Heart right ventricle (tissue), 16 donors: ENCODE data around the gene FARP1. TPM values are rescaled to one million over a fixed set of nuclear protein-coding genes. Genes with fewer than 3 reads are reported as not detected.

Experiments used
- ATAC-seq, 8 donors: fragments of 200-7000 bp; cut with Tn5 transposase; one replicate each; pipeline ENCODE4 v1.9.1; 2020; ENCODE audit warnings: mild to moderate bottlenecking in 8 of 8, moderate library complexity in 8 of 8, moderate number of reproducible peaks in 1 of 8
- DNase-seq, 2 donors: peaks; one replicate each; pipeline ENCODE4 v3.0.0-alpha.2; 2020
- H3K27ac ChIP-seq, 10 donors: fragments of 200-600 bp; sonication (generic) in 2 of 10; one replicate each; pipeline versions ENCODE4 v1.5.0 to v1.8.0; 2020 to 2022; ENCODE audit warnings: mild to moderate bottlenecking in 3 of 10
- H3K27me3 ChIP-seq, 7 donors: fragments of 200-600 bp; one replicate each; pipeline ENCODE4 v1.8.0; 2021 to 2022; ENCODE audit warnings: mild to moderate bottlenecking in 2 of 7
- H3K36me3 ChIP-seq, 9 donors: fragments of 200-600 bp; sonication (generic) in 1 of 9; one replicate each; pipeline versions ENCODE4 v1.5.0 to v1.8.0; 2020 to 2022; ENCODE audit warnings: mild to moderate bottlenecking in 2 of 9
- H3K4me1 ChIP-seq, 9 donors: fragments of 200-600 bp; sonication (generic) in 1 of 9; one replicate each; pipeline versions ENCODE4 v1.5.0 to v1.8.0; 2020 to 2022; ENCODE audit warnings: mild to moderate bottlenecking in 4 of 9
- H3K4me3 ChIP-seq, 10 donors: fragments of 200-600 bp; sonication (generic) in 2 of 10; one replicate each; pipeline versions ENCODE4 v1.5.0 to v1.8.0; 2020 to 2022; ENCODE audit warnings: mild to moderate bottlenecking in 7 of 10, moderate library complexity in 2 of 10
- H3K9me3 ChIP-seq, 11 donors: fragments of 200-600 bp in 10 of 11; sonication (generic) in 2 of 11; one replicate each; pipeline versions ENCODE4 v1.5.0 to v1.8.0; 2013 to 2022; ENCODE audit warnings: mild to moderate bottlenecking in 2 of 11, control low read depth in 1 of 11, moderate library complexity in 1 of 11
- WGBS, 2 donors: extraction: QIAGEN DNeasy Blood & Tissue Kit; methylation state at CpG; one replicate each; pipeline ENCODE4 v1.1.7; 2013; ENCODE audit warnings: inconsistent platforms in 1 of 2; 5-methylcytosine and 5-hydroxymethylcytosine counted together
- intact Hi-C, 10 donors: fragments of 100-400 bp; cut with DNase I; formaldehyde crosslinking; loops; one replicate each; pipeline versions ENCODE4 v1.11.1 to v1.14.2; 2022
- polyA plus RNA-seq, 2 donors: library from polyadenylated mRNA; stranded (reverse); fragments of 200-250 nt; gene quantifications; one replicate each; pipeline ENCODE4 v1.2.3, GENCODE V29; 2013
- total RNA-seq, 10 donors: library from RNA; stranded (reverse); fragmentation: NEBNext Ultra II Directional in 3 of 10; extraction: Animal tissue kit (Norgen Biotek cat#: 25700) in 3 of 10; gene quantifications; one replicate each; pipeline versions ENCODE4 v1.2.1 to v1.2.4, GENCODE V29; 2021 to 2023
- TF ChIP-seq, protein P1 (sequence below), 9 donors: fragments of 200-600 bp; sonication (generic) in 2 of 9; IDR thresholded peaks; one replicate each; pipeline versions ENCODE4 v1.5.0 to v1.8.0; 2021 to 2022; ENCODE audit warnings: antibody characterized with exemption in 9 of 9, mild to moderate bottlenecking in 5 of 9, moderate library complexity in 1 of 9
- donor health status: Arrhythmogenic right ventricular cardiomyopathy.
- donor health status: ischemic (EF 13 %, LVEDD 7.1; RV severe dilation, severe dysfunction).
- donor health status: healthy with polysubstance abuse.
- donor health status: DM: no; HTN: yes; CAD: no.
- donor health status: DM: no; HTN: no; CAD: no.
- donor health status: ischemic (EF 25% LVEDD 6.9; RV normal size, moderate dysfunction).
- donor health status: ischemic (EF 25% LVEDD 5.7; RV mildly dilated, moderate dysfunction).
- donor health status: healthy.
- donor health status: DM: yes; HTN: yes; CAD: no.
- donor health status: Ischemic cardiomyopathy.
- donor health status: ischemic (EF 35%, LVEDD 5.7; RV mildly dilated, moderate dysfunction).
- donor health status: nonischemic (EF 11% LVEDD 7.7; RV severe dilation, severe dysfunction).
- donor health status: DM: yes; HTN: yes; CAD: no.
- donor health status: PGD.
- donor health status: ischemic (EF 29% LVEDD 5.4; RV normal size, mild dysfunction).
- donor health status: nonischemic (EF 23%, LVEDD 6.1; RV moderate dilation, normal function).

The FARP1 gene
- total and polyA plus RNA-seq, 12 donors: 6.9 to 72.9 (median 17.1) TPM

DNA sequence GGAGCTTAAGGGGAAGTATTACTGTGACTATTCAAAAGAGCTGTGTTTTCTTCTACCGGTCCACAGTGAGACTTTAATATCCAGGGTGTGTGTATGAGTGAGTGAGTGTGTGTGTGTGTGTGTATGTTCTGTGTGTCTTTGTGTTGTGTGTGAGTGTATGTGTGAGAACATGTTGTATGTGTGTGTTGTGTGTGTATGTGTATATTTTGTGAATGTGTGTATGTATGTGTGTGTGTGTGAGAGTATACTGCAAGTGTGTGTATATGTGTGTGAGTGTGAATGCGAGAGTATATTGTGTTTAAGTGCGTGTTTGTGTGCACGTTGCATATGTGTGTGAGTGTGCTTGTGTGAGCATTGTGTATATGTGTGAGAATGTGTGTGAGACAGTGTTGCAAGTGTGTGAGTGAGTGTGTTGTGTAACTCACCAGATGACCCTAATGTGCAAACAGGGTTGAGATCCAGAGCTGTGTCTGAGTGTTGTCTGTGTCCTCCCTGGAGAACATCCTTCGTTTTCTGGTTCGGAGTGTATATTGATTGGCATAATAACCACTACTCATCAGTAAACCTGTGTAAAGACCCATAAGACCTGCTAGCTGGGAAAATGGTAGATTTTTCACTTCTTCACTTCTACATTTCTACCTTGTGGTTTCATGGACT lies 135.3 kb downstream of the FARP1 start:
- ATAC-seq (peak in 1 of 8 donors; percentile 31), DNase-seq (no peak)
- 91% methylated on average over 6 of the region's 6 CpGs for WGBS, 2 donors
- TF ChIP-seq, protein P1, sequence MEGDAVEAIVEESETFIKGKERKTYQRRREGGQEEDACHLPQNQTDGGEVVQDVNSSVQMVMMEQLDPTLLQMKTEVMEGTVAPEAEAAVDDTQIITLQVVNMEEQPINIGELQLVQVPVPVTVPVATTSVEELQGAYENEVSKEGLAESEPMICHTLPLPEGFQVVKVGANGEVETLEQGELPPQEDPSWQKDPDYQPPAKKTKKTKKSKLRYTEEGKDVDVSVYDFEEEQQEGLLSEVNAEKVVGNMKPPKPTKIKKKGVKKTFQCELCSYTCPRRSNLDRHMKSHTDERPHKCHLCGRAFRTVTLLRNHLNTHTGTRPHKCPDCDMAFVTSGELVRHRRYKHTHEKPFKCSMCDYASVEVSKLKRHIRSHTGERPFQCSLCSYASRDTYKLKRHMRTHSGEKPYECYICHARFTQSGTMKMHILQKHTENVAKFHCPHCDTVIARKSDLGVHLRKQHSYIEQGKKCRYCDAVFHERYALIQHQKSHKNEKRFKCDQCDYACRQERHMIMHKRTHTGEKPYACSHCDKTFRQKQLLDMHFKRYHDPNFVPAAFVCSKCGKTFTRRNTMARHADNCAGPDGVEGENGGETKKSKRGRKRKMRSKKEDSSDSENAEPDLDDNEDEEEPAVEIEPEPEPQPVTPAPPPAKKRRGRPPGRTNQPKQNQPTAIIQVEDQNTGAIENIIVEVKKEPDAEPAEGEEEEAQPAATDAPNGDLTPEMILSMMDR (IDR thresholded peaks at IDR 0.05): no peak
- Histone ChIP-seq H3K9me3 (no peaks in the 10 kb centered on the region), H3K36me3 (no peaks in the 10 kb centered on the region), H3K4me1 (peaks cover 0 to 32% (median 8%) of the 10 kb centered on the region in 9 donors), H3K27me3 (no peaks in the 10 kb centered on the region), H3K4me3 (no peak overlapping the region), H3K27ac (no peak overlapping the region)
- intact Hi-C loops: no loop called here

DNA sequence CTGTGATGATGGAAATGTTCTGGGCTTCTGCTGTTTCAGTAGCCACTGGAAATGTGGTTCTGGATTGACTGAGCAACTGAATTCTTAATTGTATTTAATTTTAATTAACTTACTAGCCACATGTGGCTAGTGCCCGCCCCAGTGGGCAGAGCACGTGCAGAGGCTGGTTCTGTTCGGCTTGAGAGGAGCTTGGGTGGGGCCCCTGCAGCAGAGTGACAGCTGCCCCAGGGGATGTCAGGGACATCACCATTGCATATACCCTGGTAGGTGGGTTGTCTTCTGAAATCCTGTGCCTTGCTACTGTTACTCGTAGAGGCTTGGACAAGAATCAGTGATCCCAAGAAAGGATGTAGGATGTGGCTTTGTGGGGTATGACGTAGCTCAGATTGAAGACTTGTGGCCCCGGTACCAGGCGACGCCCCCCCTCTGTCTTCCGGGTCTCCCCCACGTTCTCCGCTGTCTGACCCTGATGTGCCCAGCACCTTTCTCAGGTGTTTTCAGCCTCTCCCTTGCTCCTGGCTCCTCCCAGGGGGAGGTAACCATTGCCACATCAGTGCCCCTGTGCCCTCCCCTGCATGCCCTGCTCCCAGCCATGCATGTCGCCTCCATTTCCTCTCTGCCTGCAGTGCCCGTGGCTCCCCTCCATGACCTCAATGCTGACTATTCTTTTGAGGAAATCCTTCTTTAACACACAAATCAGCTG lies 136.7 kb downstream of the FARP1 start:
- DNase-seq: no peak
- H3K4me3 ChIP-seq: no peak overlapping the region
- H3K9me3 ChIP-seq: no peaks in the 10 kb centered on the region
- WGBS, 2 donors: 87% methylated on average over 13 of the region's 13 CpGs
- H3K36me3 ChIP-seq: no peaks in the 10 kb centered on the region
- H3K27me3 ChIP-seq: no peaks in the 10 kb centered on the region
- intact Hi-C loops: no loop called here
- peak in 4 of 8 donors; percentile 7 to 50 (median 38) for ATAC-seq
- peaks cover 0 to 29% (median 8%) of the 10 kb centered on the region in 9 donors for H3K4me1 ChIP-seq
- H3K27ac ChIP-seq: no peak overlapping the region
- TF ChIP-seq, protein P1 (IDR thresholded peaks at IDR 0.05): no peak

DNA sequence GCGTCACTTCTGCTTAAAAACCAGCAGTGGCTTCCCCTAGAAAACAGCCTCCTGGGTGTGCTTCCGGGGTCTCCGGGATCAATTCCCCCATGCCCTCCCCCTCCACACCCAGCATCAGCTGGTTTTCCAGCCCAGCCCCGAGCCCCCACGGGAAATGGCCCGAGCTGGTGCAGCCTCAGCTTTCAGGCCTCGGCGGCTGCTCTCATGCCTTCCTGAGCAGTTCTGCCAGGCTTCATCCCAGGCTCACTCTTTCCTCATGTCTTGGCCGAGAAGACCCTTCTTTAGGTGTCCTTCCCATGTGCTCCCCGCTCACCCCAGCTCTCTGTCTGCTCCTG lies 137.2 kb downstream of the FARP1 start:
- intact Hi-C loops: no loop called here
- Histone ChIP-seq H3K27ac (no peak overlapping the region), H3K4me1 (peaks cover 0 to 29% (median 6%) of the 10 kb centered on the region in 9 donors), H3K27me3 (no peaks in the 10 kb centered on the region), H3K36me3 (no peaks in the 10 kb centered on the region), H3K4me3 (no peak overlapping the region), H3K9me3 (no peaks in the 10 kb centered on the region)
- DNase-seq (no peak), ATAC-seq (peak in 3 of 8 donors; percentile 16 to 40 (median 29))
- WGBS, 2 donors: 57 to 66% methylated on average over 10 of the region's 10 CpGs
- TF ChIP-seq, protein P1 (IDR thresholded peaks at IDR 0.05): no peak

DNA sequence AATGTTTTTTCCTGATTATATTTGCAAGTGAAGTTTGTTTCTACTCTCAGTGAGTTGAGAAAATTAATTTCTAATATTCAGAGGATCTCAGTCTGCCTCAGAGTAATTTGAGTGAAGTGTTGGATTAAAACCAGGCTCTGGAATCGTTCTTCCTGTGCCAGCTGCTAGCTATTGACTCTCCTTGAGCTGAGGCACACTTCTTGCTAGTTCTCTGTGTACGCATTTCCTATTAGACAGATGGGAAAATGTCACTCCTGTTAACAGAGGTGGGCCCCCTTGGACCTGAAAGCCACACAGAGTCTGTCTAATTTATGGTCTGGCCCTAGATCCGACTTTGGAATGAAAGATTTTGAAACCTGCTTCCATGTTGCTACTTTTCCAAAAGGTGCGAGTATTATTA lies 141.8 kb downstream of the FARP1 start:
- Histone ChIP-seq H3K36me3 (no peaks in the 10 kb centered on the region), H3K4me3 (no peak overlapping the region), H3K27me3 (no peaks in the 10 kb centered on the region), H3K27ac (peak overlapping the region in 1 of 10 donors; percentile 26), H3K4me1 (peaks cover 0 to 34% (median 3%) of the 10 kb centered on the region in 9 donors), H3K9me3 (no peaks in the 10 kb centered on the region)
- WGBS, 2 donors: 68 to 71% methylated on average over 4 of the region's 4 CpGs
- no peak for ATAC-seq
- no peak for DNase-seq
- intact Hi-C loops: no loop called here
- TF ChIP-seq, protein P1 (IDR thresholded peaks at IDR 0.05): no peak
